NCI-H2171 treated with DMSO at 0.1 percent for 48 hours (cell line): ENCODE measurements around the gene COL16A1.

Experiments
- DNase-seq: peaks from one replicate; lab custom pipeline; 2025; lab: John Stamatoyannopoulos, UW

Gene COL16A1

GRCh38 chr1:31703431-31704270 lies at the start of gene COL16A1:
COL16A1 (minus strand) TSS chr1:31704017; CDS start chr1:31702193, 1,824 bp downstream.
- DNase-seq = peak; percentile 23

DNA sequence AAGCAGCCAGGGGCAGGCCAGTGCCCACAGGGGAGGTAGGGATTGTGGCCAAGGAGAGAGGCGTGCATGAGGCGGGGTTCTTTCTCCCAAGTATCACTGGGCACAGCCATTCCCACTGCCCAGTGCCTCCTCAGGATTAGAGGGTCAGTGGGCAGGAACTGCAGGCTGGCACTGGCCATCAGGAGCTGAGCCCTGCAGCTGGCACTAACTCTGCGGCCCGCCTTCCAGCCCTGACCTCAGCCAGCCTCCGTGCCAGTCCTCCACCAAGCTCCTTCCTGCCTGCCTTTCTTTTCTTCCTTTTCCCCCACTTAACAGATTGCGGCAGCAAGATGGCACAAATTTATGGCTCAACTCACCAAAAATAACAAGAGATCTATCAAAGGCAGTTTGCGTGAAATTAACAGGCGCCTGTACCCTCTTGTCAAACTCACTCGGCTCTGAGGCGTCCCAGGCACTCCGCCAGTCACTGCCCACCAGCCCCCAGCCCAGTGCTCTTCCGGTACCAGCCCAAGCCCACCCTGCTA lies 49.2 kb upstream of the COL16A1 start:
- DNase-seq = peak; percentile 19

GRCh38 chr1:31752258-31752657 lies 48.4 kb upstream of the COL16A1 start:
- no peak for DNase-seq

DNA sequence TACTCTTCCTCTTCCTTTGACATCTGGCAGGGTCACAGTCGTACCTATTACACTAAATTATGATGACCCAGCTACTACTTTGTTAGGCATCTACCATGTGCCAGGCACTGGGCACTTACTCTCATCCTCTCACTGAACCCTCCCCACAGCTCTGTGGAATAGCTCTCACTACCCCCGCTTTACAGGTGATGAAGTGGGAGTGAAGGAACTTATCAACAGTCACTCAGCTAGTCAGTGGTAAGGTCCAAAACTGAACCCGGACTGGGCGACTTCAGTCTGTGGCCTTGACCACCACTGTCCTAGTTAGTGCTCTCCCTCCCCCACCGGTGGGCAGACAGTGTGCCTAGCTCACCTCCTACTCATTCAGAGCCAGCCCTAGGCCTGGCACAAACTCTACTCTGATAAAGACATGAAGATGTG lies 48.0 kb upstream of the COL16A1 start:
- DNase-seq = no peak

DNA sequence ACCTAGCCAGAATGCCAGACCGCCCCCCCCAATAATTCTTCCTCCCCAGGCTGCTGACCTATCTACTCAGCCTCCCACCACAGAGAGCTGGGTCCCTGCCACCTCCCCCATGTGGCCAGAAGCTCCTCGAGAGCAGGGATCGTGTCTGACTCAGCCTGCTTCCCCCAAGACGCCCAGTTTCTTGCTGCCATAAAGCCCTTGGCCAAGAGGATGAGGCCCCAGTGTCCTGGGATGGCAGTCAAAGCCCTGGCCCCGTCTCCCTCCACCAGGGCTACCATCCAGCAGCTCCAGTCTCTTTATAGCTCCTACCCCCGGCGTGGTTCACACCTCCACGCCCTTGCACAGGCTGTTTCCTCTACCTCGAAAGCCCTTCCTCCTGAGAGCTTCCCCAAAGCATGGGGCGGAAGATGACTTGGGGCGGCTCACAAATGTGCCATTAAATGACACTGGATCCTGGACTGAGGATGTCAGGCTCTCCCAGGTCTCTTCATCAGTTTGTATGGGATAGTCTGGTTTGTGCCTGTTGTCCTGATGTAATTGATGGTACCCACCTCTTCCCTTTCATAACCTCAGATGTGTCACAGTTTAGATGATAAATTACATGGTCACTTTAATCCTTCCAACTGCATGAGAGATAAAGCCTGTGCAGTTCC lies 47.2 kb upstream of the COL16A1 start:
- no peak for DNase-seq

GRCh38 chr1:31749785-31750735 lies 46.2 kb upstream of the COL16A1 start:
- DNase-seq = no peak

GRCh38 chr1:31748365-31748764 lies 44.5 kb upstream of the COL16A1 start:
- DNase-seq = no peak

DNA sequence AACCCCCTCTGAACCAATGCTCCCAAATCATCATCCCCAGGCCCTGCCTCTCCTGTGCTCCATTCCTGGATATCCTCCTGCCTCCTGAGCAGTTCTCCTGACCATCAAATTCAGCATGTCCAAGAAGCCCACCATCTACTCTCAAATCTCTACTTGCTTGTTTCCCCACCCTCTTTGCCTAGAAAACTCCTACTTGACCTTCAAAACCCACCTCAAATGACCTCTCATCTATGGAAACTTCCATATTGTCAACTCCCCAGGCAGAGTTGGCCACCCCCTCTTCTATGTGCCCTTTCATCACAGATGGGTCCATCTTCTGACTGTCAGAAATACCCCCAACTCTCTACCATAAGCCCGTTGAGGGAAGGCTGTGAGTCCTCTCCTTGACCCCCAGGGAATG lies 43.5 kb upstream of the COL16A1 start:
- no peak for DNase-seq

DNA sequence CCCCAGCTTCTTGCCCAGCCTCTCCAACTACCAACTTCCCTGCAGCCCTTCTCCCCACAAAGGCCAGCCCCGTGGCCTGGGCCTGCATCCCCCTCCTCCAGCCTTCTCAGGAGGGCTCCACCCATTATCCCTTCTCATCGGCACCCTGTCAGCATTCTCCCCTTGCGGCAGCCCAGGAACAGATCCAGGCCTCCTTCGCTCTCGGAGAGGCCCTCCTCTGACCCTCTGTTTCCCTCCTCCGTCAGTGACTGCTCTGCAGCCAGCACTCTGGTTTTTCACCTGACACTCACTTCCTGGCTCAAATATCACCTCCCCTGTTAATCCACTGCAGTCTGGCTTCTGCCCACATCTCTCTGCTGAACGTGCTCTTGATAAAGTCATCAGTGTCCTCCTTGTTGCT lies 42.9 kb upstream of the COL16A1 start:
- peak; percentile 51 for DNase-seq

GRCh38 chr1:31745946-31746670 lies 42.3 kb upstream of the COL16A1 start:
- peak; percentile 82 for DNase-seq

DNA sequence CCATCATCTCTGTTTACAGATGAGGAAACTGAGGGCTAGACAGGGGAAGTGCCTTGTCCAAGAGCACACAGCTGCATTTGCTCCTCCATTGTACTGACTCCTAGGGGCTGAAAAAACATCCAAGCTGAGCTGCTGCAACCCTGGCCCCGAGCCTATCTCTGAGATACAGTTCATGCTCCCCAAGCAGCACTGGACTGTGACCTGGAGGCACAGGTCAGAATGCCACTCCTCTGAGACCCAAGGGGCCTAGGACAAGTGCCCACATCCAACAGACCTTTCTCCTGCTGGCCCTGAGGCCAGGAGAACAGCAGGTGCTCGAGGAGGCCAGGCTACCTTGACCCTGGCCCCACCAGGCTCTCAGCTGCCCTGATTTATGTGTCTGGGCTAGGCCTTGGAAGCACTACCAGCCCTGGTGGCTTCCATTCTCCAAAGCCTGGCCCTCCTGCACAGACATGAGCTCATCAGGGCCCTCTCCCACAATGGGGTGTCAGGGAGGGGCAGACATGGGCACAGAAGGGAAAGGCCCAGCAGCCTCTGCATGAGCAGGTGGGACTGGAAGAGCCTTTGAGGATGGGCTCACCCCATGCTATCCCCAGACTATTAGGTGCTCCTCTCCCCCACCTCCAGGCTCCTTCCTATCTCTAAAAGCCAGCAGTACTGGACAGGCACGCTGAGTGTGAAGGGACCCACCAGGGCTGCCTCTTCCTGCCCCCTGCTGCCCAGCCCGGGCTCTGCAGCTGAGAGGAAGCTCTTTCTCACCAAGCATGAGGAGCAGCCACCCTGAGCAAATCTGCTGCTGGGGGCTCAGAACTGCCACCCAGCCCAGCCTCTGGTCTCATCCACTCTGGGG lies 41.5 kb upstream of the COL16A1 start:
- no peak for DNase-seq

- no peak for DNase-seq
Observed at GRCh38 chr1:31744165-31744888, 40.5 kb upstream of the COL16A1 start.

GRCh38 chr1:31742462-31743212 lies 38.8 kb upstream of the COL16A1 start:
- no peak for DNase-seq

GRCh38 chr1:31739346-31739745 lies 35.5 kb upstream of the COL16A1 start:
- DNase-seq = no peak

DNA sequence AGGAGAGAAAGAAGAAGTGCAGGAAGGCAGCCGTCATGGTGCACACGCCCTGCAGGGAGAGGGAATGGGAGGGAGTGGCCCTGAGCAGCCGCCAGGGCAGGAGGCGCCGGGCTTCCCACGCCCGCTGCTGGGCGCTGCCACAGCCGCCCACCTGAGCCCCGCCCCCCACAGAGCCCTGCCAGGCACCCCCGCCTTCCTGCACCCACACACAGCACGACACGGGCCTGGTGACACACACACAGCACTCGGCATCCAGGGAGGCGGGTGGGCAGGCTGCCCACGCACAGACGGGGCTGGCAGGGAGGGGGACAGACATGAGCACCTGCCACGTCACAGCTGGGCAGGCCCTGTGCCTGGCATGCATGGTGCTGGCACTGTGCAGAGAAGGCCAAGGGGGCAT lies 32.9 kb upstream of the COL16A1 start:
- DNase-seq = no peak

- no peak for DNase-seq
Observed at GRCh38 chr1:31735571-31735970, 31.8 kb upstream of the COL16A1 start.

- DNase-seq = no peak
Observed at GRCh38 chr1:31734582-31735107, 30.8 kb upstream of the COL16A1 start.

- DNase-seq = peak; percentile 31
Observed at GRCh38 chr1:31733389-31734219, 29.8 kb upstream of the COL16A1 start.
